ENCODE measurements around the gene ACKR4.
"Not testable (repeated sequence)": the region's sequence is repeated elsewhere in the genome, so short reads cannot be mapped to it uniquely, and the experiment has no call there.

Gene ACKR4

DNA sequence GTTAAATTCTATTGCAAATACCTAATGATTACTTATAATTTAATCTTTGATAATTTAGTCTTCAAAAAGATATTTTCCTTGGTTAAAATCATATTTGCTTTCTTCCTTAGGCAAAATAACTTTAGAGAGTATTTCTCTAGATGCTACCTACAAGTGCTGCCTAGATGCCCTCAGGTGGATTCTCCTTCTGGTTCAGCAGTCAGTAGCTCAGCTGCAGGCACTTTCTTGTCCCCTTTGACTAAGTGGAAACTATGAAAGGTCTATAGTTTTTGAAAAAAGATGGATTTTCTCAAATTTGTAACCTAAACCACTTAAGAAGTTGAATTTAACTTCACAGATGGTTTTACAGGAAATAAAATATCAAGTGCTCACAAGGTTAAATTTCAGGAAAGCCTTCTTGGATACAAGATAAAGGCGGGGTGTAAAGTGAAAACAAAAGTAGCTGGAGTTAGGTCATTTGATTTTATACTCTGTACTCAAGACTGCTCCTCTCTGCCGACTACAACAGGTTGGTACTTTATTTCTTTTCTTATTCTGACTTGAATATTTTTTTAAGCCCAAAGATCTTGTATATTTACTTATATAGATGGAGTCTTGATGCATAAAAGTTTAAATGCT is at the start of gene ACKR4:
TSS of gene ACKR4 (plus strand) at position 455 of the 618 bp plus-strand sequence. CDS start 3,128 bp downstream, outside the sequence.
- no peak for DNase-seq (ENCODE audit: low read depth in 2 of 2)

GRCh38 chr3:132549169-132549568 is 47.9 kb upstream of the ACKR4 start:
- no peak for DNase-seq (ENCODE audit: low read depth in 2 of 2)

GRCh38 chr3:132549890-132550578 is 47.0 kb upstream of the ACKR4 start:
- DNase-seq (ENCODE audit: low read depth in 2 of 2): no peak

DNA sequence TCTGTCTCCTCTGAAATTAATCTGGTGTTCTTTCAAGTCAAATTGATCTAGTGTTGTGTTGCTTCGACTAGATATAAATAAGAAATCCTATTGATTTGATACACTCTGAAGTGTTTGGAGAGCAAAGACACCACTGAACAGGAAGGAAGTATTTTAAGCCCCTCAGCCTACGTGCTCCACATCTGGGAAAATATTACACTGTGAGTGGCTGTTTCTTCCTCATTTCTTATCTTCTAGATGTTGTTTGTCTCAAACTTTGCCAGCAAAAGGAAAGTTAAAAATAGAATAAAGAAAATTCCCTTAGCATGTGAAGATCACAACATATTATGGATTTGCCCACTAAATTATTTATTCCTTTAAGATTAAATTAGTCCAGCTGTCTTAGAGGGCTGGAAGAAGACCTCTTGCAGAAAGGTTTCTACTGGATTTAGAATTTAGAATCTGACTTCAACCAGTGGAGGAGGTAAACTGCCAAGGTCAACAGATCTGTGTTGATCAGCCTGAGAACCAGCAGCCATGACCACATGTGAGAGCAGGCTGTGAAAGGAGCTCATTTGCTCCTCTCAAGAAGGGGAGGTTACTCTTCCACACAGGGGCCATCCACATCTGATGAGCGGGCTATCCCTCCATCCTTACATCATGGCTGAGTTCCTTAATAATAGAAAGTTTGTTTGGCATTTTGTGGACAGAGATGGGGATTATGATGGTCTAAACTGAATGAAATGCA is 46.3 kb upstream of the ACKR4 start:
- no peak for DNase-seq (ENCODE audit: low read depth in 2 of 2)

GRCh38 chr3:132553826-132554225 is 43.2 kb upstream of the ACKR4 start:
- DNase-seq (ENCODE audit: low read depth in 2 of 2): no peak

- DNase-seq (ENCODE audit: low read depth in 2 of 2): no peak
Measured at GRCh38 chr3:132554437-132554836, 42.6 kb upstream of the ACKR4 start.

DNA sequence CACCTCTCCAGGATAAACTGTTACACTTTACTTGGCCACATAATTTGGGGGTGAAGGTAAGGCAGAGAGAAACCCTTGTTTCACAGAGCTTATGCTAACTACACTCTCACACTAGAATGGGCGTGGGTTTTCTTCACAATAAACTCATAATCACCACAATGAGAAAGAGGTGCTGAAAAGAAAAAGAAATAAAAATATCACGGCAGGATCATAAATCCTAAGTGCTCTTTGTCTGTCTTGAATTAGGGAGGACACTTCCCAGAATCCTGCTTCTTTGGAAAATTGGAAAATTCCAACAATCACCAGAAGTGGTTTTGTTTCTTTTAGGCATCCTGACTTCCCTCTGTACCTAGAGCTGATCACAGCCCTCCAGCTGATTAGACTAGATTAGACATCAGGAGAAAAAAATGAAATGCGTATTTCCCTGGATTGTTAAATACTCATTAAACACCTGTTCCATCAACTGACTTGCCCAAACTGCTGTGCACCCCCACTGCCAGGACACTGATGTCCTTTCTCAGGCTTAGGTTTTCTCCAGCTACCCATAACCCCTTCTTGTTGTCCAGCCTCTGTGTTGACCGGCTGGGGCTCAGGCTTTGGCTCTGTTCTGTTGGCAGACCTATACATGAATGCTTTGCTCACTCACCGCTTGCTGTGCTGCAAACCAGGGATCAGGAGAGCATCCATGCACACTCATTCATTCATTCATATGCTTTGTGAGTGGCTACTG is 41.6 kb upstream of the ACKR4 start:
- DNase-seq (ENCODE audit: low read depth in 2 of 2): no peak

GRCh38 chr3:132556036-132556386 is 41.1 kb upstream of the ACKR4 start:
- DNase-seq (ENCODE audit: low read depth in 2 of 2): not testable (repeated sequence)

GRCh38 chr3:132556508-132557159 is 40.4 kb upstream of the ACKR4 start:
- no peak for DNase-seq (ENCODE audit: low read depth in 2 of 2)

DNA sequence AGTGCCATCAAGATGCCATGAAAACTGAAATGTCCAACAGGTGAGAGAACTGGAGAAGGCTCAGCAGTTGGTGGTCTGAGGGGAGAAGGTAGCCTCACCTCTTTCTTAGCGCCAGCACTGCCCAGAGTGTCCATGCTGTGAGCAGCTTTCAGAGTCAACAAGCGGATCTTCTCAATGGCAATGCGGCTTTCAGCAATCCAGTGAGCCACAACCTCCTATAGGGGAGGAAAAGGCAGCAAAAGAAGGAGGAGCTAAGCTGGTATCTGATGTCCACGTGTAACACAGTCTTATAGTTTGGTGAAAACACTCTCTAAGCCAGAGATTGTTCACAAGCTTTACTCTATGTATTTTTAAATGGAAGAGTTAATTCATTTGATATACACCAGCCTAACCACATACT is 36.1 kb upstream of the ACKR4 start:
- DNase-seq (ENCODE audit: low read depth in 2 of 2): no peak

DNA sequence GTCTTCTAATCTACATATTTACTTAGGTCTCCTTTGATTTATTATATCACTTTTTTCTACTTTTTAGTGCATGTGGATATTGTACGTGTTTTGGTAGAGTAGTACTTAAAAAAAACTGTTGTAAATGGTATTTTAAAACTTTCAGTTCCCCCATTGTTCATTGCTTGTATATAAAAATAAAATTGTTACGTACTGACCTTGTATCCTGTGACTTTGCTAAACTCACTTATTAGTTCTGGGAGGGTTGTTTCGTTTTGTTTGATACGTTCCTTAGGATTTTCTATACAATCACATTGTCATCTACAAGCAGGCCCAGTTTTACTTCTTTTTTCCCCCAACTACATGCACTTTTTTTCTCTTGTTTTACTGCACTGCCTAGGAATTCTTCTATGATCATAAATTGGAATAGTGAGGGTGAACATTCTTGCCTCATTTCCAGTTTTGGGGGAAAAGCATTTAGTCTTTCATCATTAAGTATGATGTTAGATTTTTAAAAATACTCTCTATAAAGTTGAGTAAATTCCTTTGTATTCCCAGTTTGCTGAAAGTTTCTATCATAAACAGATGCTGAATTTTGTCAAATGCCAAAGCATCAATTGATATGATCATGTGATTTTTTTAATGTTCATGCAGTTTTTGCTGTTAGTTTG is 33.5 kb upstream of the ACKR4 start:
- no peak for DNase-seq (ENCODE audit: low read depth in 2 of 2)

DNA sequence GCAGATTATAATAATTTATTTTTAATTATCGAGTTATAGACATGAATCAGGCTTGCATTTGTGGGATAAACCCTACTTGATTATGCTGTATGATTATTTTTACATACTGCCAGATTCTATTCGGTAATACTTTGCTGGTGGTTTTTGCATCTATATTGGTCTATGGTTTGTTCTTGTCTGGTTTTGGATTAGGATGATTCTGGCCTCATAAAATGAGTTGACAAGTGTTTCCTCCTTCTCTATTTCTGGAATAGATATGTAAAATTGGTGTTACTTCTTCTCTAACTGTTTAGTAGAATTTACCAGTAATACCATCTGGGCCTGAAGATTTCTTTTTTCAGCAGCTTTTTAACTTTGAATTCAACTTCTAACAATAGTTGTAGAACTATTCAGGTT is 33.0 kb upstream of the ACKR4 start:
- no peak for DNase-seq (ENCODE audit: low read depth in 2 of 2)

DNA sequence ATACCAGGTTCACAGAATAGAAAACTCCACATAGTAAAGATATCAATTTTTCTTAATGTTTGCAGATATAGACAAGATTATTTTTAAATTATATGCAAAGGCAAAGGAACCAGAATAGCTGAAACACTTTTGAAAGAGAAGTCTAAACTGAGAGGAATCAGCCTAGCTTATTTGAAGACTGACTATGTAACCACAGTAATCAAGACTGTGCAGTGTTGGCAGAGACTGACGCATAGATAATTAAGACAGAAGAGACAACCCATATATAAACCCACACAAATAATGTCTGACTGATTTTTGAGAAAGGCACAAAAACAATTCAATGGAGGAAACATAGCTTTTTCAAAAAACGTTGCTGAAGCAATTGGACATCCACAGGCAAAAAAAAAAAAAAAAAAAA is 28.6 kb upstream of the ACKR4 start:
- no peak for DNase-seq (ENCODE audit: low read depth in 2 of 2)

- DNase-seq (ENCODE audit: low read depth in 2 of 2): no peak
Measured at GRCh38 chr3:132569153-132569552, 27.9 kb upstream of the ACKR4 start.

DNA sequence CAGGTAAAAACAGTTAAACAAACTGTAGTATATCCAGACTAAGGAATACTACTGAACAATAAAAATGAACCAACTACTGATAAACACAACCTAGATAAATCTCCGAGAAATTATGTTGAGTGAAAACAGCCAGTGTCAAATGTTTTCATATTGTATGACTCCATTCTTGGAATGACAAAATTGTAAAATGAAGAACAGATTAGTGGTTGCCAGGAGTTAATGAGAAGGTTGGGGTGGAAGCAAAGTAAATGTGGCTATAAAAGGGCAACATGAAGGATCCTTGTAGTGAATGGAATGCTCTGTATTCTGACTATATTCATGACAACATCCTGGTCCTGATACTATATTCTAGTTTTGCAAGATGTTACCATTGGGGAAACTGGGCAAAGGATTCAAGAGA is 27.5 kb upstream of the ACKR4 start:
- DNase-seq (ENCODE audit: low read depth in 2 of 2): no peak

GRCh38 chr3:132570016-132570415 is 27.1 kb upstream of the ACKR4 start:
- no peak for DNase-seq (ENCODE audit: low read depth in 2 of 2)

DNA sequence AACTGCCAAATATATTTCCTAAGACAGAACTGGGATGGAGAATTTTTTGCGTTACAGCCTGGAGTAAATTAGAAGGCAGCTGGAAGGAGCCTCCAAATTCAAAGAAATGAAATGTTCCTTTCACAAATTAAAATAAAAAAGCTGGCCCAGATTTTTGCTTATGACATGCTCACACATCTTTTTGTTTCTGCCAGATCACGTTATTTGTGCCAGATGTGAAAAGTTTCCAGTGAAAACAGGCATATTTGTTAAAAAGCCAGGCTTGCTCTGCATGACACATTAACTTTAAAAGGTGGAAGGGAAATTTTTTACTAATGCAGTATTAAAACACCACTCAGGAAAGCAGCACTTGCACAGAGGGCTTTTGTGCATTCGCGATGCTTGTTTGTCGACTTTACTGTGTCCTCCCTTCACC is 23.3 kb upstream of the ACKR4 start:
- no peak for DNase-seq (ENCODE audit: low read depth in 2 of 2)

GRCh38 chr3:132587401-132587800 is 9.7 kb upstream of the ACKR4 start:
- no peak for DNase-seq (ENCODE audit: low read depth in 2 of 2)

- no peak for DNase-seq (ENCODE audit: low read depth in 2 of 2)
Measured at GRCh38 chr3:132592216-132592615, 4.9 kb upstream of the ACKR4 start.

- DNase-seq (ENCODE audit: low read depth in 2 of 2): no peak
Measured at GRCh38 chr3:132593241-132593946, 3.7 kb upstream of the ACKR4 start.

- DNase-seq (ENCODE audit: low read depth in 2 of 2): no peak
Measured at GRCh38 chr3:132593947-132594323, 3.1 kb upstream of the ACKR4 start.
